ENCODE results near the gene AQR.
"Not testable (repeated sequence)": the region's sequence is repeated elsewhere in the genome, so short reads cannot be mapped to it uniquely, and the experiment has no call there.

Gene AQR

GRCh38 chr15:34941185-34941698 lies 28.3 kb downstream of the AQR start:
- POLR2A ChIA-PET, result no interaction called here
- DNase-seq (ENCODE audit: extremely low spot score), result no peak
- TF ChIP-seq SP1 (IDR thresholded peaks at IDR 0.05), result no peak
- TF ChIP-seq LEF1 (IDR thresholded peaks at IDR 0.05; ENCODE audit: borderline replicate concordance), result no peak
- no peak for TF ChIP-seq PKNOX1 (IDR thresholded peaks at IDR 0.05)
- TF ChIP-seq CTBP1 (IDR thresholded peaks at IDR 0.05; ENCODE audit: borderline replicate concordance), result no peak
- TF ChIP-seq ZNF384 (IDR thresholded peaks at IDR 0.05), result no peak
- no peak for TF ChIP-seq FOXA1 (IDR thresholded peaks at IDR 0.05)
- TF ChIP-seq BHLHE40 (IDR thresholded peaks at IDR 0.05; ENCODE audit: borderline replicate concordance), result no peak
- TF ChIP-seq FOXM1 (IDR thresholded peaks at IDR 0.05; ENCODE audit: borderline replicate concordance), result no peak
- no peak for TF ChIP-seq SUZ12 (IDR thresholded peaks at IDR 0.05)
- no peak for TF ChIP-seq ELF4 (IDR thresholded peaks at IDR 0.05)
- TF ChIP-seq L3MBTL2 (conservative IDR thresholded peaks at IDR 0.05), result no peak
- no peak for TF ChIP-seq NFRKB (IDR thresholded peaks at IDR 0.05)
- no peak for TF ChIP-seq FOXK2 (IDR thresholded peaks at IDR 0.05)
- no peak for TF ChIP-seq HDGF (IDR thresholded peaks at IDR 0.05; ENCODE audit: borderline replicate concordance)
- CTCF ChIA-PET, result no interaction called here

- POLR2A ChIA-PET, result no interaction called here
- DNase-seq (ENCODE audit: extremely low spot score), result no peak
- CTCF ChIA-PET, result interaction anchor here (0.7 kb wide), 1 partner anchor 257 kb away, joined by 3 read pairs; no protein-coding TSS in a partner anchor
- no peak for TF ChIP-seq ELF4 (IDR thresholded peaks at IDR 0.05)
- TF ChIP-seq SUZ12 (IDR thresholded peaks at IDR 0.05), result no peak
- no peak for TF ChIP-seq L3MBTL2 (conservative IDR thresholded peaks at IDR 0.05)
- TF ChIP-seq TARDBP (IDR thresholded peaks at IDR 0.05), result no peak
- TF ChIP-seq LEF1 (IDR thresholded peaks at IDR 0.05; ENCODE audit: borderline replicate concordance), result no peak
- no peak for TF ChIP-seq PKNOX1 (IDR thresholded peaks at IDR 0.05)
- no peak for TF ChIP-seq BHLHE40 (IDR thresholded peaks at IDR 0.05; ENCODE audit: borderline replicate concordance)
- TF ChIP-seq HDGF (IDR thresholded peaks at IDR 0.05; ENCODE audit: borderline replicate concordance), result no peak
- no peak for TF ChIP-seq CTBP1 (IDR thresholded peaks at IDR 0.05; ENCODE audit: borderline replicate concordance)
- TF ChIP-seq ARNT (IDR thresholded peaks at IDR 0.05), result no peak
- TF ChIP-seq NFRKB (IDR thresholded peaks at IDR 0.05), result no peak
- no peak for TF ChIP-seq FOXA1 (IDR thresholded peaks at IDR 0.05)
- TF ChIP-seq ZNF384 (IDR thresholded peaks at IDR 0.05), result no peak
- TF ChIP-seq SP1 (IDR thresholded peaks at IDR 0.05), result no peak
- TF ChIP-seq FOXM1 (IDR thresholded peaks at IDR 0.05; ENCODE audit: borderline replicate concordance), result no peak
- TF ChIP-seq FOXK2 (IDR thresholded peaks at IDR 0.05), result no peak
These were observed 36.0 kb downstream of the AQR start for GRCh38 chr15:34933432-34933975.

GRCh38 chr15:34928349-34928748 lies 41.2 kb downstream of the AQR start:
- DNase-seq (ENCODE audit: extremely low spot score); POLR2A ChIA-PET: not testable (repeated sequence)
- CTCF ChIA-PET, result interaction anchor here (1.1 kb wide), 1 partner anchor 307 kb away, joined by 3 read pairs; no protein-coding TSS in a partner anchor

GRCh38 chr15:34927726-34928125 lies 41.8 kb downstream of the AQR start:
- ChIA-PET POLR2A (no interaction called here), CTCF (no interaction called here)
- TF ChIP-seq L3MBTL2 (conservative IDR thresholded peaks at IDR 0.05), result no peak
- no peak for TF ChIP-seq ELF4 (IDR thresholded peaks at IDR 0.05)
- TF ChIP-seq FOXA1 (IDR thresholded peaks at IDR 0.05), result no peak
- TF ChIP-seq NFRKB (IDR thresholded peaks at IDR 0.05), result no peak
- TF ChIP-seq PKNOX1 (IDR thresholded peaks at IDR 0.05), result no peak
- no peak for TF ChIP-seq ZNF384 (IDR thresholded peaks at IDR 0.05)
- TF ChIP-seq CTBP1 (IDR thresholded peaks at IDR 0.05; ENCODE audit: borderline replicate concordance), result no peak
- no peak for TF ChIP-seq FOXK2 (IDR thresholded peaks at IDR 0.05)
- TF ChIP-seq TARDBP (IDR thresholded peaks at IDR 0.05), result no peak
- no peak for TF ChIP-seq FOXM1 (IDR thresholded peaks at IDR 0.05; ENCODE audit: borderline replicate concordance)
- no peak for TF ChIP-seq ARNT (IDR thresholded peaks at IDR 0.05)
- no peak for TF ChIP-seq SP1 (IDR thresholded peaks at IDR 0.05)
- TF ChIP-seq LEF1 (IDR thresholded peaks at IDR 0.05; ENCODE audit: borderline replicate concordance), result no peak
- TF ChIP-seq HDGF (IDR thresholded peaks at IDR 0.05; ENCODE audit: borderline replicate concordance), result no peak
- no peak for TF ChIP-seq BHLHE40 (IDR thresholded peaks at IDR 0.05; ENCODE audit: borderline replicate concordance)
- TF ChIP-seq SUZ12 (IDR thresholded peaks at IDR 0.05), result no peak
- DNase-seq (ENCODE audit: extremely low spot score), result no peak

- ChIA-PET CTCF (no interaction called here), POLR2A (no interaction called here)
- no peak for DNase-seq (ENCODE audit: extremely low spot score)
- no peak for TF ChIP-seq ARNT (IDR thresholded peaks at IDR 0.05)
- no peak for TF ChIP-seq SP1 (IDR thresholded peaks at IDR 0.05)
- TF ChIP-seq CTBP1 (IDR thresholded peaks at IDR 0.05; ENCODE audit: borderline replicate concordance), result no peak
These were observed 55.2 kb downstream of the AQR start for GRCh38 chr15:34914317-34914716.

GRCh38 chr15:34905047-34905446 lies 64.5 kb downstream of the AQR start:
- no peak for TF ChIP-seq NFRKB (IDR thresholded peaks at IDR 0.05)
- no peak for TF ChIP-seq PKNOX1 (IDR thresholded peaks at IDR 0.05)
- TF ChIP-seq TARDBP (IDR thresholded peaks at IDR 0.05), result no peak
- TF ChIP-seq ZNF384 (IDR thresholded peaks at IDR 0.05), result no peak
- TF ChIP-seq L3MBTL2 (conservative IDR thresholded peaks at IDR 0.05), result no peak
- no peak for TF ChIP-seq FOXK2 (IDR thresholded peaks at IDR 0.05)
- TF ChIP-seq ARNT (IDR thresholded peaks at IDR 0.05), result no peak
- TF ChIP-seq ELF4 (IDR thresholded peaks at IDR 0.05), result no peak
- no peak for TF ChIP-seq CTBP1 (IDR thresholded peaks at IDR 0.05; ENCODE audit: borderline replicate concordance)
- TF ChIP-seq FOXM1 (IDR thresholded peaks at IDR 0.05; ENCODE audit: borderline replicate concordance), result no peak
- no peak for TF ChIP-seq LEF1 (IDR thresholded peaks at IDR 0.05; ENCODE audit: borderline replicate concordance)
- TF ChIP-seq SUZ12 (IDR thresholded peaks at IDR 0.05), result no peak
- no peak for TF ChIP-seq FOXA1 (IDR thresholded peaks at IDR 0.05)
- TF ChIP-seq SP1 (IDR thresholded peaks at IDR 0.05), result no peak
- TF ChIP-seq HDGF (IDR thresholded peaks at IDR 0.05; ENCODE audit: borderline replicate concordance), result no peak
- no peak for TF ChIP-seq BHLHE40 (IDR thresholded peaks at IDR 0.05; ENCODE audit: borderline replicate concordance)
- ChIA-PET POLR2A (no interaction called here), CTCF (no interaction called here)
- no peak for DNase-seq (ENCODE audit: extremely low spot score)
